HCT116 (cell line): Measurements from ENCODE around the gene USP47. TPM values are rescaled to one million over a fixed set of nuclear protein-coding genes. Genes with fewer than 3 reads are reported as not detected.

Experiments used
- ATAC-seq: fragments of 200-7000 bp; cut with Tn5 transposase; 2 replicates; pipeline ENCODE4 v1.9.1; 2020; ENCODE audit warnings: mild to moderate bottlenecking, moderate library complexity
- BruUV-seq: library from RNA; stranded (reverse); fragments of 400-500 nt; replicated peaks from 2 replicates; lab custom pipeline; 2021; lab: Mats Ljungman, UMichigan
- CTCF ChIA-PET: fragments of 300-600 bp; sonication (Branson Sonifier 250); formaldehyde crosslinking; loops from one replicate; lab custom pipeline; 2021; ENCODE audit warnings: antibody characterized with exemption; lab: Charles Lee
- POLR2A ChIA-PET: fragments of 300-600, 350-600 bp; sonication (Branson Sonifier 250); formaldehyde crosslinking; loops from one replicate; lab custom pipeline; 2021; ENCODE audit warnings: antibody characterized with exemption; lab: Charles Lee
- RAD21 ChIA-PET, 2 experiments: fragments of 300-600 bp; sonication (Branson Sonifier 250); formaldehyde crosslinking; loops; one replicate each; lab custom pipeline; 2023; ENCODE audit warnings: low total read pairs in 2 of 2; ENCODE audit not compliant: uncharacterized antibody in 2 of 2, unreplicated experiment in 2 of 2, low non-redundant PET in 1 of 2; lab: Charles Lee
- DNase-seq: peaks from one replicate; pipeline ENCODE4 v3.0.0-alpha.2; 2010; ENCODE audit warnings: low read depth, low spot score
- H2AFZ ChIP-seq: fragments of 200-600 bp; shearing (Covaris generic), sonication (generic); 2 replicates; pipeline ENCODE4 v1.6.1; 2017; ENCODE audit warnings: low read depth, mixed run types, mixed read lengths, antibody characterized with exemption, low read length; ENCODE audit not compliant: poor library complexity, severe bottlenecking
- H3K27ac ChIP-seq: 2 replicates; pipeline ENCODE4 v1.5.1; 2012; ENCODE audit warnings: low read depth, low read length
- H3K27me3 ChIP-seq: fragments of 200-600 bp; sonication (generic); 2 replicates; pipeline ENCODE4 v1.6.1; 2016; ENCODE audit warnings: mixed run types, low read length, mixed read lengths; ENCODE audit not compliant: insufficient read depth
- H3K36me3 ChIP-seq, 2 experiments: fragments of 200-500 bp in 1 of 2; fragments of 200-600 bp in 1 of 2; sonication (Bioruptor generic) in 1 of 2; sonication (generic) in 1 of 2; 2 replicates each; pipeline versions ENCODE4 v1.5.1 to v1.6.1; 2014 to 2016; ENCODE audit warnings: low read length in 2 of 2, inconsistent platforms in 1 of 2, mixed read lengths in 1 of 2, mixed run types in 1 of 2; ENCODE audit not compliant: insufficient read depth in 2 of 2, control insufficient read depth in 1 of 2
- H3K4me1 ChIP-seq, 2 experiments: fragments of 200-600 bp in 1 of 2; sonication (generic) in 1 of 2; 2 replicates each; pipeline versions ENCODE4 v1.5.1 to v1.6.1; 2012 to 2017; ENCODE audit warnings: low read length in 2 of 2, inconsistent platforms in 1 of 2, mild to moderate bottlenecking in 1 of 2, mixed read lengths in 1 of 2, mixed run types in 1 of 2, moderate library complexity in 1 of 2; ENCODE audit not compliant: insufficient read depth in 2 of 2, control insufficient read depth in 1 of 2
- H3K4me2 ChIP-seq: fragments of 200-600 bp; sonication (generic); 2 replicates; pipeline ENCODE4 v1.6.1; 2017; ENCODE audit warnings: mixed run types, low read length, mixed read lengths
- H3K4me3 ChIP-seq, 2 experiments: fragments of 200-600 bp in 1 of 2; sonication (generic) in 1 of 2; replicated peaks in 1 of 2; 2 replicates each; pipeline ENCODE4 v1.5.1; 2011 to 2016; ENCODE audit warnings: low read length in 2 of 2, control low read depth in 1 of 2, low read depth in 1 of 2, mild to moderate bottlenecking in 1 of 2, mixed read lengths in 1 of 2, mixed run types in 1 of 2
- H3K79me2 ChIP-seq: fragments of 200-600 bp; sonication (generic); 2 replicates; pipeline ENCODE4 v1.6.1; 2017; ENCODE audit warnings: mild to moderate bottlenecking, mixed run types, low read length, moderate library complexity, mixed read lengths; ENCODE audit not compliant: insufficient read depth
- H3K9ac ChIP-seq: fragments of 200-600 bp; sonication (generic); 2 replicates; pipeline ENCODE4 v1.6.1; 2016; ENCODE audit warnings: low read length, mixed read lengths
- H3K9me2 ChIP-seq: fragments of 200-600 bp; sonication (generic), shearing (Covaris generic); 2 replicates; pipeline ENCODE4 v1.6.1; 2017; ENCODE audit warnings: mixed run types, mild to moderate bottlenecking, moderate library complexity; ENCODE audit not compliant: insufficient read depth
- H3K9me3 ChIP-seq, 2 experiments: fragments of 200-500 bp in 1 of 2; fragments of 200-600 bp in 1 of 2; sonication (Bioruptor generic) in 1 of 2; sonication (generic) in 1 of 2; 2 replicates each; pipeline ENCODE4 v1.6.1; 2014 to 2017; ENCODE audit warnings: low read length in 2 of 2, mixed read lengths in 2 of 2, inconsistent platforms in 1 of 2, low read depth in 1 of 2, mild to moderate bottlenecking in 1 of 2, mixed run types in 1 of 2, moderate library complexity in 1 of 2; ENCODE audit not compliant: control insufficient read depth in 1 of 2, insufficient read depth in 1 of 2
- H4K20me1 ChIP-seq: fragments of 200-600 bp; sonication (generic), shearing (Covaris generic); 2 replicates; pipeline ENCODE4 v1.6.1; 2017; ENCODE audit warnings: mixed run types, mild to moderate bottlenecking, moderate library complexity; ENCODE audit not compliant: insufficient read depth
- CEBPB ChIP-seq: IDR thresholded peaks from 2 replicates; pipeline ENCODE4 v1.6.1; 2012; ENCODE audit warnings: low read depth
- EGR1 ChIP-seq: IDR thresholded peaks from 2 replicates; pipeline ENCODE4 v1.6.1; 2012; ENCODE audit warnings: low read depth
- ELF1 ChIP-seq: IDR thresholded peaks from 2 replicates; pipeline ENCODE4 v1.6.1; 2012; ENCODE audit warnings: low read depth, borderline replicate concordance
- EZH2 ChIP-seq: fragments of 200-600 bp; sonication (generic); IDR thresholded peaks from 2 replicates; pipeline ENCODE4 v1.6.1; 2017; ENCODE audit warnings: antibody characterized with exemption, mixed run types
- EZH2phosphoT487 ChIP-seq: fragments of 200-600 bp; IDR thresholded peaks from 2 replicates; pipeline ENCODE4 v1.6.1; 2018; ENCODE audit warnings: antibody characterized with exemption, borderline replicate concordance
- FOSL1 ChIP-seq: IDR thresholded peaks from 2 replicates; pipeline ENCODE4 v1.6.1; 2012; ENCODE audit warnings: low read depth
- JUND ChIP-seq: IDR thresholded peaks from 2 replicates; pipeline ENCODE4 v1.6.1; 2012
- POLR2A ChIP-seq: IDR thresholded peaks from 2 replicates; pipeline ENCODE4 v1.7.0; 2011; ENCODE audit warnings: borderline replicate concordance; ENCODE audit not compliant: insufficient read depth, insufficient read length; ENCODE audit errors: extremely low read depth
- POLR2AphosphoS5 ChIP-seq: IDR thresholded peaks from 2 replicates; pipeline ENCODE4 v1.6.1; 2011; ENCODE audit warnings: mild to moderate bottlenecking, low read depth, low read length, moderate library complexity
- RAD21 ChIP-seq: IDR thresholded peaks from 2 replicates; pipeline ENCODE4 v1.6.1; 2012; ENCODE audit warnings: low read depth, mild to moderate bottlenecking
- SP1 ChIP-seq: IDR thresholded peaks from 2 replicates; pipeline ENCODE4 v1.6.1; 2012; ENCODE audit warnings: low read depth
- SRF ChIP-seq: IDR thresholded peaks from 2 replicates; pipeline ENCODE4 v1.6.1; 2012; ENCODE audit warnings: low read depth
- YY1 ChIP-seq: IDR thresholded peaks from 2 replicates; pipeline ENCODE4 v1.6.1; 2011; ENCODE audit warnings: low read length, low read depth, moderate library complexity, mild to moderate bottlenecking; ENCODE audit not compliant: insufficient replicate concordance; ENCODE audit errors: extremely low read depth
- ZBTB33 ChIP-seq: IDR thresholded peaks from 2 replicates; pipeline ENCODE4 v1.6.1; 2011; ENCODE audit warnings: mild to moderate bottlenecking, low read length, moderate library complexity; ENCODE audit not compliant: insufficient replicate concordance; ENCODE audit errors: extremely low read depth
- ZFX ChIP-seq: fragments of 450-650 bp; IDR thresholded peaks from 2 replicates; pipeline ENCODE4 v1.6.1; 2017
- ZNF274 ChIP-seq: fragments of 200-500 bp; sonication (Bioruptor generic); IDR thresholded peaks from 2 replicates; pipeline ENCODE4 v1.6.1; 2014; ENCODE audit warnings: mild to moderate bottlenecking, low read depth, low read length, inconsistent platforms
- intact Hi-C: fragments of 100-400 bp; cut with micrococcal nuclease; formaldehyde crosslinking; loops from 2 replicates; pipeline ENCODE4 v1.10.0; 2022
- total RNA-seq: library from RNA; stranded (reverse); gene quantifications from one replicate; pipeline ENCODE4 v1.2.1, GENCODE V29; 2021; ENCODE audit not compliant: unreplicated experiment
- TF ChIP-seq, protein P1 (sequence below): IDR thresholded peaks from 2 replicates; pipeline ENCODE4 v1.6.1; 2012

USP47 gene
- total RNA-seq, 1 experiment from 2014 or later, result 18.9 TPM

DNA sequence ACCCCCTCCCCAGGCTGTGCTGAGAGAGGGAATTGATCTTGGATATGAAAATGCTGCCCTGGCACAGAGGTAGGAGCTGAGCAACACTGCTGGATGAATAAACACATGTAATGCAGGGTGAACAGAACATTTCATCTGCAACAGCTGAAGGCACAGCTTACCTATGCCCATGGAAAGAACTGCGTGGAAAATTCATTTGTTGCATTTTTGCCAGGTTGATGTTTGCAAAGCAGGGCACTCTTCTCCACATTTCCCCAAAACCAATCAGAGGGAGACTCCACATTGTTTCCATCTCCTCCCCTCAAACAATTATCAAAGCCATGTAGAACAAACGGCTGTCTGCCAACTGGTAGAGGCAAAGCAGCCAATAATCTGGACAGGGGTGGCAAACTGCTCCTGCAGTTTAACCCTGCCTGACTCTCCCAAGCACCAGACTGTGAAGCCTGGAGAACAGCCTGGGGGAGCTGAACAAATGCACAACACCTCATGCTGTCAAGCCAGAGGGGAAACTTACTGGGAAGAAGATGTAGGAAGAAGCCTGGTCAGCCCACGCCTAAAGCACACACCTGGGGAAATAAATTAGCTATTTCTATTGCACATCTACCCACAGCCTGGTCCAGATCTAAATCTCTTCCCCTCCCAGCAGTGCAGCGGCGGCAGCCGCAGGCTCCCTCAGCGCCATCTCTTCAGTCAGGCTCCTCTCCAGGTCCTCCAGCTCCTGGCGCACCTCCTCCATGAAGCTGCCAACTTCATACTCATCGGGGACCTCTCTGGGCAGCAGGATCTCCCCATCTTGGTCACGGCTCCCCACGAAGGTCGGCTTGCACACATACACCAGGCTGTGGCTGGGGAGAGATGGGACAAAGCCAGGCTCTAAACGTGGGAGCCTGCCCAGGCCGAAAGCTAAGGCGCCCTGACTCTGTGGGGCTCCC is 122.3 kb downstream of the USP47 start:
- TF ChIP-seq POLR2A, result no peak
- TF ChIP-seq ZNF274, result no peak
- TF ChIP-seq EZH2, result no peak
- no peak for TF ChIP-seq SRF
- no peak for TF ChIP-seq POLR2AphosphoS5
- TF ChIP-seq, protein P1, sequence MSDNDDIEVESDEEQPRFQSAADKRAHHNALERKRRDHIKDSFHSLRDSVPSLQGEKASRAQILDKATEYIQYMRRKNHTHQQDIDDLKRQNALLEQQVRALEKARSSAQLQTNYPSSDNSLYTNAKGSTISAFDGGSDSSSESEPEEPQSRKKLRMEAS, result no peak
- TF ChIP-seq CEBPB, result no peak
- no peak for TF ChIP-seq JUND
- TF ChIP-seq ZBTB33, result no peak
- no peak for TF ChIP-seq FOSL1
- TF ChIP-seq YY1, result no peak
- no peak for TF ChIP-seq ELF1
- no peak for TF ChIP-seq EGR1
- TF ChIP-seq RAD21, result no peak
- no peak for TF ChIP-seq SP1
- TF ChIP-seq EZH2phosphoT487, result no peak
- TF ChIP-seq ZFX, result no peak
- ChIA-PET CTCF (no interaction called here), RAD21 (no interaction called here), POLR2A (no interaction called here)
- BruUV-seq, result no TSS peak
- intact Hi-C loops, result no loop called here
- Histone ChIP-seq H2AFZ (no peak overlapping the region), H3K9ac (no peak overlapping the region), H3K27me3 (no peaks in the 10 kb centered on the region), H3K9me3 (no peaks in the 10 kb centered on the region), H3K79me2 (no peaks in the 10 kb centered on the region), H3K4me1 (peaks cover 0 to 7% of the 10 kb centered on the region in 2 experiments; a peak in 1 of 4 replicates), H4K20me1 (no peaks in the 10 kb centered on the region), H3K36me3 (no peaks in the 10 kb centered on the region), H3K9me2 (no peaks in the 10 kb centered on the region), H3K4me2 (no peak overlapping the region), H3K27ac (no peak overlapping the region), H3K4me3 (no peak overlapping the region)
- no peak for DNase-seq
- no peak for ATAC-seq
